NOMO-1 treated with dmso at 0.1 percent for 144 hours (cell line): ENCODE results near the gene SYCP3.

Experiments
- DNase-seq: peaks from one replicate; lab custom pipeline; 2025; ENCODE audit not compliant: unreplicated experiment; lab: John Stamatoyannopoulos, UW

Gene SYCP3

GRCh38 chr12:101738920-101739665 is at the start of gene SYCP3:
SYCP3 (minus strand) TSS chr12:101739462; CDS start chr12:101737935, 1,527 bp downstream.
- no peak for DNase-seq

GRCh38 chr12:101785671-101786070 is 46.4 kb upstream of the SYCP3 start:
- DNase-seq: no peak

DNA sequence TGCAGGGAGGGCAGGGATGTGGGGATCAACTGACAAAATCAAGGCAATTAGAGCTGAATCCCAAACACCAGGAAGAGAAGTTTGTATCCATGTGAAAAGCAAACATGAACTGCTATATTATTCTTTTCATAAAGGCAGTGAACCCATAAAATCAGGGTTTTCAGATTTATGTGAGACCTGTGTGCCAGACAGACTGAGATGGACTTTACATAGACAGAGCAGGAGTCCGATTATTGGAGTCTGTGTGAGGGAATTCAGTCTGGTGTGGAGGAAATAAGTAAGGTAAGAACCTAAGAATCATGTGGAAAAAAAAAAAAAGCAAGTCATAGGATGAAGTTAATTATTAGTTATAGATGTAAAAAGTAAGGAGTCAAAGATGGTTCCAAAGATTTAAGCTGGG is 45.1 kb upstream of the SYCP3 start:
- no peak for DNase-seq

- no peak for DNase-seq
Observed at GRCh38 chr12:101783838-101784237, 44.6 kb upstream of the SYCP3 start.

DNA sequence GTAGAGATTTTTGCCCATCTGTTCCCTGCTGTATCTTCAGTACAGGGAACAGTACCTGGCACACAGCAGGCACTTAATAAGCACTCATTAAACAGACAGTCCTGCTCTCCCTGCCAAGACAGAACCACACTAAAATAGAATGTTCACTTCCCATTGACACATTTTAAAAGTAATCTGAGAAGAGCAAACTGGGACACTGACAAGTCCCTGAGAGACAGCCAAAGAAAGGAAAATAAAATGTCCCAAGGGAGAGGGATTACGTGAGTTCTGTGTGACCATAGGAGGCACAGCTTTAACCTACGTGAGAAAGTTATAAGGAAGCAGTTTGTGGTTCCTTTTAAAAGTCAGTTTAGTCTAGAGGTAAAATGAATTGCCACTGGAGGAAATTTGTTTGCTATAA is 43.9 kb upstream of the SYCP3 start:
- DNase-seq: no peak

DNA sequence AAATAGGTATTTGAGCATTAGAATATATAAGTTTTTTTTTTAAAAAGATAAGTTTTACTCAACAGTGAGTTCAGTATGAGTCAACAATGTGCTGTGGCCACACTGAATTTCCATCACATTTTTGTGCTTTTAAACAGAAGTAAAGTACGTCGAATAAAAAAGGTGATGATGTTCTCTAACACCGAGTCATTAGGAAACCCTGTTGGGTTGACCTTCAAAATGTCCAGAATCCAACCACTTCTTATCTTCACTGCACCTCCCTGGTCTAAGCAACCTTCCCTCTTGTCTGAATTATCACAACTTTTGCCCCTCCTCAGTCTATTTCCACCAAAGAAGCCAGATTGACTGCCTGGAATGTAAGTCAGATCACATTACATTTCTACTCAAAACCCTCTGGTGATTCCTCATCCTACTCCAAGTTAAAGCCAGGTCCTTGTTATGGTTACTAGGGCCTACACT is 43.0 kb upstream of the SYCP3 start:
- no peak for DNase-seq

DNA sequence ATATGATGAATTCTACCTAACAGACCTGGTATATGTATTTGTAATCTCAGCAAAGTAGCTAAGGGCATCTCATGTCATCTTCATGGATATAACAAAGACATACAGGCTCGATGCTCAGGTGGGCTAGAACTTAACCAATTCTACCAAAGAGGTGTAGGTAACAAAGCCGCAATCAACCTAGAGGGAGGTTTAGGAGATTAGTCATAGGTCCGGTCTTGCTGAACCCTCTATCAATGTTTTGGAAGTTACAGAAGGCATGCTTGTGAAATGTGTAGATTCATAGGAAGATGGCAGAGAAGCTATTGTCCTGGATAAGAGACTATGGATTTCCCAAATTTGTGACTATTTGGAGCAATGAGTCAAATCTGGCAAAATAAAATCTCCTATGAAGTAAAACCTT is 42.6 kb upstream of the SYCP3 start:
- no peak for DNase-seq

GRCh38 chr12:101780599-101780998 is 41.3 kb upstream of the SYCP3 start:
- DNase-seq: peak; percentile 26

DNA sequence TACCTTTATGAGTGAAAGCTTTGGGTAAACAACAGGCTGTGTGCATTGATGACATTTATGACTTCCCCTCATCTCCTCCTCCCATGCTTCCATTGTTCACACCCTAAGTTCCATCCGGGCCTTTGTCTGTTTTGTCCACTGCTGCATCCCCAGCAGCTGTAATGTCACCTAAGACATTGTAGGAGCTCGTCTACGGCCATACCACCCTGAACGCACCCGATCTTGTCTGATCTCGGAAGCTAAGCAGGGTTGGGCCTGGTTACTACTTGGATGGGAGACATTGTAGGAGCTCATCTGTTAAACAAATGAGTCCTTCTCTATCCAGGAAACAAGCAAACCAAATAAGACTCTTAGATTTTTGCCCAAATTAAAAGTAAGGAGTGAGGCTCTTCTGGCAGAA is 40.4 kb upstream of the SYCP3 start:
- no peak for DNase-seq

DNA sequence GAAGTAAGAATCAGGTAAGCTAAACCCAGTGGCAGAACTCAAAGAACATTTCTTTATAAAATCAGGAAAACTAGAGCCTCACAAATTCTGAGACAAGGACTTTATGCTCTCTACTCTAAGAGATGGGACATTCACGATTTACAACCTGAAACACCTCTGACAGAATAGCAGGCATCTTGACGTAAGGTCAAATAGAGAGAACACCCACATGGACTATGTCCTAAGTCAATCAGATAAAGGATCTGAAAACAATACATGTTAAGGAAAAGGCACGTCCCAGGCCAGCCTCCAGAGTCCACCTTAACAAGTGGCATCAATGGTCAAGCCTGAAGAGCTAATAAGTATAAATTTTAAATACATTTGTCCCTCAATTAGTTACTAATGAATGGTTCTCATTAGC is 39.9 kb upstream of the SYCP3 start:
- no peak for DNase-seq

GRCh38 chr12:101777978-101778377 is 38.7 kb upstream of the SYCP3 start:
- no peak for DNase-seq

GRCh38 chr12:101777485-101777884 is 38.2 kb upstream of the SYCP3 start:
- peak; percentile 16 for DNase-seq

DNA sequence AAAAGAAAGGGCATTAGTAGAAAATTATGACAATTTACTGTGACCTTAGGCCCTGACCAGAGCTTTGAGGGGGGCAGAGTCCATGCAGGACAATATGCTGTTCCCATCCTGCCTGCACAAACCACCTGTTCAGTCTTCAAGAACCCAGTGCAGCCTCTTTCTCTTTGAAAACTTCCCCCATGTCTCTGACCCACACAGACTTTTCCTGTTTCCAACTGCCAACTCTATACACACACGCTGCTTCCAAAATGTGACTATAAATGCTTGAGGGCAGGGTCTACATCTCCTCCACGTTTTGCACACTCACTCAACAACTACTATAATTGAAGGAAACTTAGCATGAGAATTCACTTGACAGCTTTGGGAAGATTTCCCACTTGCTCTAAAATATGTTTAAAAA is 36.6 kb upstream of the SYCP3 start:
- DNase-seq: no peak

DNA sequence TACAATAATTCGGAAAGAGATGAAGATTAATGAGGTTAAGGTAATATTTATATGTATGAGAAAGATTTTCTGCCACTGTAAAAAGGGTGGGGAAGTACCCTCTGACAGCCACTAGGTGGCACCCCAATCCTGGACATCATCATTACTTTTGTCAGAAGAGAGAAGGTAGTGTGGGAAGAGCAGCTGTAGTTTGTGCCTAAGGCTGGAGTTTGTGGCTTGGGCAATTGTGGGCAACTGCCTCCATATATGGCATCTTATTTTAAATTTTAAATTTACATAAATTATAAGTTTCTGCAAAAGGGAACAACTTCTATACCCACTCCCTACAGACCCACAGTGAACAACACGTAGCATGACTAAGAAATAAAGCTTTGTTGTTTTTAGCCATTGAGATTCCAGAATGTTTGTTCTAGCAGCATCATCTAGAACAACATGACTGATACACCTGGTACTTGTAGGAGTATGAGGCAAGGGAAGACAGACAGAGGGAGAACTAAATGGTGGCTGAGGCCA is 34.4 kb upstream of the SYCP3 start:
- DNase-seq: peak; percentile 80

DNA sequence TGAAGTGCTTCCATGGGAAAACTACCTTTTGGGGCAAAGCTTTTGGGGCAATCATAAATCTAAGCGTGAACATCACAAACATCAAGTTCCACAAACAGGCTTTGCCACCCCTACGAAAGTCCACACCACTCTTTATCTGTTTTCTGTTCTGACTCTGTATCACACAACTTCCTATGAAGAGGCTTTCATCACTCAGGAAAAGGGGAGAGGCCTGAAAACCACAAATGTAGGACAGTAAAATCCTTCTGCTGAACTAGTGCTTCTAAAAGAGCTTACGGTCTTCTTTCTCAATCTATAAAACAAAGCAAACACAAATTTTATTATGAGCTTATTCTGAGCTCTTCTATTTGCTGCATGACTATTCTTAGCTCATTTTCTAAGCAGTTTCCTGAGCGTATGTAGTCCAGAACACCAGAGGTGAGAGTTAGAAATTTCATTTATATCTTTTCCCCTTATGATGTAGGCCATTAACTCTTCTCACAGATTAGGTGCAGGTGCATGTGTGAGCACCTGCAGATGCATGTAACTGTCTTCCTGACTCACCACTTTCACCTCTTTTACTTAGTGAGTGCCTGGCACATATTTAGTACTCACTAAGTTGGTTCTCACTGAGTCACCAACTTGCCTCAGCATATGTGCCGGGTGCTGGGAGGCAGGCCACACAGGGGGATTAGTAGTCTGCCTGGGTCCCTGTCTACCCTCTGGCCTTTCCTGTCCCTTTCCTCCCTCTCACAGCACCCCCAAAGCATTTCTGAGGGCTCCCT is 32.9 kb upstream of the SYCP3 start:
- DNase-seq: peak; percentile 74

DNA sequence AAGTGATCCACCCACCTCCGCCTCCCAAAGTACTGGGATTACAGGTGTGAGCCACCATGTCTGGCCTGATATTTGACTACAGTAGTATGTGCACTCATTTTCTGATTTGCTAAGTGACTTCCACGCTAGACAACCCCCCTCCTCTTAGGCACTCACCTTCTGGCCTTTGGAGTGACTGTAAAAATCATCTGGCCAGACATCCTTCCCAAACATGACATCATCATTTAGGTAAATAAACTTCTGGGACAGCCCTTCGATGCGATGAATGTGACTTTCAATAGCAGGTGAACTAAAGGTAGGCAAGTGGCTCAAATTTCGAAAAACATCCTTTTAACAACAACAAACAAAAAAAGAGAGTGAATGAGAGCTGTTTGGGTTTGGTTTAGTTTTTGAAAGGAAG is 30.6 kb upstream of the SYCP3 start:
- DNase-seq: no peak

GRCh38 chr12:101768781-101769180 is 29.5 kb upstream of the SYCP3 start:
- no peak for DNase-seq

- no peak for DNase-seq
Observed at GRCh38 chr12:101767537-101767936, 28.3 kb upstream of the SYCP3 start.

GRCh38 chr12:101764051-101764792 is 25.0 kb upstream of the SYCP3 start:
- no peak for DNase-seq

GRCh38 chr12:101763246-101763931 is 24.1 kb upstream of the SYCP3 start:
- no peak for DNase-seq

DNA sequence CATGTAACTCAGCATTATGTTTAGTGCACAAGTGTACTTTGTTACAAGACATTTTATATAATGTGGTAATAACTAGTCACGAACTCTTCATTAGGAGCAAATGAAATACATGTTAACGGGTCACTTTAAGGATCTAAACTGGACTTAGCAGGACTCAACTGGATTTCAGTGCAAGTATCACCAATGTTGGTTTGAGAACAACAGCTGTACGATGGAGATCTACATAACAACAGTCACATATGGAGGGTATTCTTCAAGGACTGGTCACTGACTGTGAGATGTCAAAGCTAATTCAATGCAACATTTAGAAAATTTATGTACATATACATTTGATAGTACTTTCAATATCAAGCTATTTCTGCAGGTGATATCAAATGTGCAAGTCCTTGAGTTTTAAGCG is 22.5 kb upstream of the SYCP3 start:
- no peak for DNase-seq
